Activated T-helper 9 cell treated with anti-CD3 and anti-CD28 coated beads, Interleukin-2, amount 50 U/mL, for 16 hours (primary cell): ENCODE measurements around the gene CYP21A2.
"Not testable (repeated sequence)": the region's sequence is repeated elsewhere in the genome, so short reads cannot be mapped to it uniquely, and the experiment has no call there.

Experiments
- DNase-seq: peaks from one replicate; pipeline ENCODE4 v3.0.0-alpha.2; 2020; ENCODE audit warnings: low read depth

Gene CYP21A2

GRCh38 chr6:32035283-32036013, 2.8 kb upstream of the CYP21A2 start:
- not testable (repeated sequence) for DNase-seq

GRCh38 chr6:32037136-32037535, 1.1 kb upstream of the CYP21A2 start:
- not testable (repeated sequence) for DNase-seq

- not testable (repeated sequence) for DNase-seq
Observed at GRCh38 chr6:32038878-32039277, 663 bp downstream of the CYP21A2 start.

GRCh38 chr6:32039321-32040274, 1.4 kb downstream of the CYP21A2 start:
- not testable (repeated sequence) for DNase-seq

GRCh38 chr6:32040299-32041049, 2.3 kb downstream of the CYP21A2 start:
- not testable (repeated sequence) for DNase-seq

- DNase-seq = not testable (repeated sequence)
Observed at GRCh38 chr6:32041050-32041321, 2.8 kb downstream of the CYP21A2 start.

GRCh38 chr6:32041385-32041784, 3.2 kb downstream of the CYP21A2 start:
- DNase-seq = not testable (repeated sequence)

GRCh38 chr6:32042276-32042675, 4.1 kb downstream of the CYP21A2 start:
- not testable (repeated sequence) for DNase-seq

GRCh38 chr6:32043589-32044380, 5.6 kb downstream of the CYP21A2 start:
- not testable (repeated sequence) for DNase-seq

- DNase-seq = not testable (repeated sequence)
Observed at GRCh38 chr6:32044916-32045315, 6.7 kb downstream of the CYP21A2 start.

- no peak for DNase-seq
Observed at GRCh38 chr6:32045811-32046449, 7.7 kb downstream of the CYP21A2 start.

GRCh38 chr6:32046450-32047083, 8.4 kb downstream of the CYP21A2 start:
- DNase-seq = no peak

GRCh38 chr6:32047084-32047478, 8.9 kb downstream of the CYP21A2 start:
- DNase-seq = no peak

- no peak for DNase-seq
Observed at GRCh38 chr6:32047539-32047854, 9.3 kb downstream of the CYP21A2 start.

- DNase-seq = peak; percentile 46
Observed at GRCh38 chr6:32047855-32048766, 9.9 kb downstream of the CYP21A2 start.

GRCh38 chr6:32049149-32049548, 10.9 kb downstream of the CYP21A2 start:
- DNase-seq = not testable (repeated sequence)

- not testable (repeated sequence) for DNase-seq
Observed at GRCh38 chr6:32049736-32050135, 11.5 kb downstream of the CYP21A2 start.

- DNase-seq = no peak
Observed at GRCh38 chr6:32050562-32050961, 12.3 kb downstream of the CYP21A2 start.

GRCh38 chr6:32052626-32053025, 14.4 kb downstream of the CYP21A2 start:
- DNase-seq = not testable (repeated sequence)

- DNase-seq = not testable (repeated sequence)
Observed at GRCh38 chr6:32053314-32053713, 15.1 kb downstream of the CYP21A2 start.
